HEK293T (cell line): ENCODE data around the gene MORN1.

ENCODE experiments used
- CTCF ChIA-PET: fragments of 350-600 bp; formaldehyde crosslinking; extraction: SDS; loops from one replicate; lab custom pipeline; 2021; ENCODE audit warnings: antibody characterized with exemption, inconsistent platforms; lab: Yijun Ruan, JAX
- POLR2A ChIA-PET: fragments of 350-600 bp; formaldehyde crosslinking; extraction: SDS; loops from one replicate; lab custom pipeline; 2020; ENCODE audit warnings: antibody characterized with exemption, inconsistent platforms; lab: Yijun Ruan, JAX
- DNase-seq: peaks from one replicate; pipeline ENCODE4 v3.0.0; 2012; ENCODE audit warnings: mixed read lengths; ENCODE audit errors: extremely low spot score
- ARNT ChIP-seq: fragments of 450-650 bp; IDR thresholded peaks from 2 replicates; pipeline ENCODE4 v1.6.1; 2017; ENCODE audit warnings: mild to moderate bottlenecking
- BHLHE40 ChIP-seq: fragments of 450-650 bp; IDR thresholded peaks from 2 replicates; pipeline ENCODE4 v1.6.1; 2016; ENCODE audit warnings: mild to moderate bottlenecking, moderate library complexity, borderline replicate concordance
- CTBP1 ChIP-seq: fragments of 450-650 bp; IDR thresholded peaks from 2 replicates; pipeline ENCODE4 v1.6.1; 2016; ENCODE audit warnings: borderline replicate concordance
- ELF4 ChIP-seq: fragments of 450-650 bp; IDR thresholded peaks from 2 replicates; pipeline ENCODE4 v1.6.1; 2017; ENCODE audit warnings: antibody characterized with exemption
- FOXA1 ChIP-seq: fragments of 450-650 bp; IDR thresholded peaks from 2 replicates; pipeline ENCODE4 v1.6.1; 2016; ENCODE audit warnings: mild to moderate bottlenecking
- FOXK2 ChIP-seq: fragments of 450-650 bp; IDR thresholded peaks from 2 replicates; pipeline ENCODE4 v1.6.1; 2016; ENCODE audit warnings: mild to moderate bottlenecking
- FOXM1 ChIP-seq: fragments of 450-650 bp; IDR thresholded peaks from 2 replicates; pipeline ENCODE4 v1.6.1; 2017; ENCODE audit warnings: mild to moderate bottlenecking, borderline replicate concordance
- HDGF ChIP-seq: fragments of 450-650 bp; IDR thresholded peaks from 2 replicates; pipeline ENCODE4 v1.6.1; 2017; ENCODE audit warnings: antibody characterized with exemption, borderline replicate concordance
- L3MBTL2 ChIP-seq: fragments of 450-650 bp; conservative IDR thresholded peaks from 2 replicates; pipeline ENCODE4 v1.6.1; 2016; ENCODE audit warnings: mild to moderate bottlenecking
- LEF1 ChIP-seq: fragments of 450-650 bp; IDR thresholded peaks from 2 replicates; pipeline ENCODE4 v1.6.1; 2017; ENCODE audit warnings: mild to moderate bottlenecking, borderline replicate concordance
- NFRKB ChIP-seq: fragments of 450-650 bp; IDR thresholded peaks from 2 replicates; pipeline ENCODE4 v1.6.1; 2016; ENCODE audit warnings: mild to moderate bottlenecking, moderate library complexity
- SP1 ChIP-seq: fragments of 450-650 bp; IDR thresholded peaks from 2 replicates; pipeline ENCODE4 v1.6.1; 2017
- SUZ12 ChIP-seq: fragments of 450-650 bp; IDR thresholded peaks from 2 replicates; pipeline ENCODE4 v1.6.1; 2016; ENCODE audit warnings: mild to moderate bottlenecking
- TARDBP ChIP-seq: fragments of 450-650 bp; IDR thresholded peaks from 2 replicates; pipeline ENCODE4 v1.6.1; 2016
- ZNF384 ChIP-seq: fragments of 450-650 bp; IDR thresholded peaks from 2 replicates; pipeline ENCODE4 v1.6.1; 2016
- TF ChIP-seq, protein P1 (sequence below): fragments of 450-650 bp; IDR thresholded peaks from 2 replicates; pipeline ENCODE4 v1.6.1; 2016

MORN1 gene

GRCh38 chr1:2373551-2374251, 17.7 kb downstream of the MORN1 start:
- CTCF ChIA-PET, result no interaction called here
- no peak for DNase-seq
- POLR2A ChIA-PET, result no interaction called here
- TF ChIP-seq LEF1 (no peak), NFRKB (no peak), FOXK2 (no peak), SP1 (no peak), ARNT (no peak), FOXM1 (no peak), BHLHE40 (no peak), ZNF384 (no peak), HDGF (no peak), ELF4 (no peak), CTBP1 (no peak), FOXA1 (no peak), SUZ12 (no peak), L3MBTL2 (no peak), TARDBP (no peak)
- TF ChIP-seq, protein P1, sequence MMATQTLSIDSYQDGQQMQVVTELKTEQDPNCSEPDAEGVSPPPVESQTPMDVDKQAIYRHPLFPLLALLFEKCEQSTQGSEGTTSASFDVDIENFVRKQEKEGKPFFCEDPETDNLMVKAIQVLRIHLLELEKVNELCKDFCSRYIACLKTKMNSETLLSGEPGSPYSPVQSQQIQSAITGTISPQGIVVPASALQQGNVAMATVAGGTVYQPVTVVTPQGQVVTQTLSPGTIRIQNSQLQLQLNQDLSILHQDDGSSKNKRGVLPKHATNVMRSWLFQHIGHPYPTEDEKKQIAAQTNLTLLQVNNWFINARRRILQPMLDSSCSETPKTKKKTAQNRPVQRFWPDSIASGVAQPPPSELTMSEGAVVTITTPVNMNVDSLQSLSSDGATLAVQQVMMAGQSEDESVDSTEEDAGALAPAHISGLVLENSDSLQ, result no peak

DNA sequence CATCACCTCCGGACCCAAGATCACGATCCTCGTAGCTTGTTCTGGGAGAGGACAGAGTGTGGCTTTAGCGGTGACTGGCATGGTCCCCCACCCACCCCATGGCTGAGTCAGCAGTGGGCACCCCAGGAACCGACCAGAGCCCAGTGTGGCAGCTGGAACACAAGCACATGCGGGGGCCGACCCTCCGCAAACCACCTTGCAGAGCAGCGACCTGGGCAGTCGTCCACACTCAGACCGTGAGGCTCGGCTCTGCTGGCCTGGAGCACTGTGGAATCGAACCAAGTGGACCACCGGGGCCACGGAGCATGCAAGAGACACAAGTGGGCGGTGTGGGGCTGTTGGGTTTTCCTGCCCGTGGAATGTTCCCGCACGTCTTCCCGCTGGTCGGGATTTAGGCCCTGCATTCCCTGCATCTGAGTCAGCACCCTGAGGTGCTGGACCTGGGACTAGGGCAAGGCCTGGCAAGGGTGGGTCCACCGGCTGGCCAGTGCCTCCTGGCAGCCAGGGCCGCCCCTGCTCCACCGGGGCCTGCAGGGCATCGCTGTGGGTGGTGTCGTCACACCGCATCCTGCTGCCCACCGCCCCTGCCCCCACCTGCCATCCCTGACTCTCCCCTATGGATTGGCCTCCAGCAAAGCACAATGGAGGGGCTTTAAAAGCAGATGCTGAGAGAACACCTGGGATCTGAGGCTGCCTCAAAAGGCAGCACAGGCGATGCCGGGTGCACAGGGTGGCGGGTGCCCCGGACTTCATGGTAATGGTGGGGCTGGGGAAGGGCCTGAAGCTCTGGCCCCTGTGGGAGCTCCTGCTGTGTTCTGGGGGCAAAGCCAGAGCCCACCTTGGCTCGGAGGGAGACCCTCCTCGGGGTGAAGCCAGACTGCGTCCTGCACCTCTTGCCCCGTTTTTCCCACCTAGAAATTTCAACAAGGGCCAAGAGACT, 18.5 kb downstream of the MORN1 start:
- DNase-seq, result no peak
- TF ChIP-seq L3MBTL2 (no peak), FOXM1 (no peak), FOXK2 (no peak), HDGF (no peak)
- TF ChIP-seq, protein P1, result no peak
- ChIA-PET CTCF (no interaction called here), POLR2A (no interaction called here)

- POLR2A ChIA-PET, result no interaction called here
- CTCF ChIA-PET, result no interaction called here
- TF ChIP-seq LEF1, result no peak
- no peak for TF ChIP-seq FOXK2
- TF ChIP-seq, protein P1, result no peak
- TF ChIP-seq BHLHE40, result no peak
- TF ChIP-seq ARNT, result no peak
- TF ChIP-seq SP1, result no peak
- TF ChIP-seq SUZ12, result no peak
- no peak for TF ChIP-seq FOXA1
- no peak for TF ChIP-seq L3MBTL2
- TF ChIP-seq FOXM1, result no peak
- no peak for TF ChIP-seq ELF4
- TF ChIP-seq TARDBP, result no peak
- TF ChIP-seq HDGF, result no peak
- no peak for TF ChIP-seq ZNF384
- no peak for TF ChIP-seq NFRKB
- no peak for TF ChIP-seq CTBP1
- DNase-seq, result no peak
Observed at GRCh38 chr1:2368053-2368744, 23.2 kb downstream of the MORN1 start.

GRCh38 chr1:2363847-2364513, 27.4 kb downstream of the MORN1 start:
- CTCF ChIA-PET, result no interaction called here
- POLR2A ChIA-PET, result no interaction called here

More at GRCh38 chr1:2363847-2364513, 27.4 kb downstream of the MORN1 start:
- TF ChIP-seq LEF1, result no peak
- TF ChIP-seq FOXK2, result no peak
- no peak for TF ChIP-seq TARDBP
- TF ChIP-seq ARNT, result no peak
- TF ChIP-seq ELF4, result no peak
- TF ChIP-seq SP1, result no peak
- no peak for TF ChIP-seq ZNF384
- TF ChIP-seq, protein P1, result no peak
- no peak for TF ChIP-seq FOXA1
- TF ChIP-seq NFRKB, result no peak
- TF ChIP-seq HDGF, result no peak
- TF ChIP-seq CTBP1, result no peak
- TF ChIP-seq FOXM1, result no peak
- TF ChIP-seq BHLHE40, result no peak
- TF ChIP-seq SUZ12, result no peak
- no peak for DNase-seq
